Subcutaneous abdominal adipose tissue (tissue), 5 donors: ENCODE data around the gene FLACC1.

ENCODE experiments used
- H3K27ac ChIP-seq: one replicate; pipeline ENCODE4 v1.7.0; 2013; ENCODE audit warnings: low read depth, mild to moderate bottlenecking, inconsistent platforms, low read length, moderate library complexity
- H3K27me3 ChIP-seq, 5 donors: one replicate each; pipeline ENCODE4 v1.7.0; 2013; ENCODE audit warnings: low read length in 5 of 5, inconsistent platforms in 1 of 5; ENCODE audit not compliant: control insufficient read depth in 5 of 5, insufficient read depth in 4 of 5
- H3K36me3 ChIP-seq, 5 donors: one replicate each; pipeline ENCODE4 v1.7.0; 2013; ENCODE audit warnings: low read length in 5 of 5; ENCODE audit not compliant: control insufficient read depth in 5 of 5, insufficient read depth in 5 of 5
- H3K4me1 ChIP-seq, 5 donors: one replicate each; pipeline ENCODE4 v1.7.0; 2013; ENCODE audit warnings: low read length in 5 of 5, mild to moderate bottlenecking in 3 of 5, moderate library complexity in 1 of 5; ENCODE audit not compliant: control insufficient read depth in 5 of 5, insufficient read depth in 5 of 5
- H3K4me3 ChIP-seq, 5 donors: one replicate each; pipeline ENCODE4 v1.7.0; 2013; ENCODE audit warnings: low read length in 5 of 5, low read depth in 1 of 5
- H3K9ac ChIP-seq, 5 donors: one replicate each; pipeline ENCODE4 v1.7.0; 2013; ENCODE audit warnings: low read length in 5 of 5, mild to moderate bottlenecking in 4 of 5, moderate library complexity in 3 of 5
- H3K9me3 ChIP-seq, 5 donors: one replicate each; pipeline ENCODE4 v1.7.0; 2013; ENCODE audit warnings: low read length in 5 of 5; ENCODE audit not compliant: control insufficient read depth in 5 of 5
- donor health status: healthy.
- donor health status: healthy.
- donor health status: healthy.
- donor health status: healthy.
- donor health status: healthy.

The FLACC1 gene

GRCh38 chr2:201357221-201357620 is at the start of gene FLACC1:
Gene FLACC1 (minus strand): TSS chr2:201357345. CDS start chr2:201351404, 5,941 bp downstream.
- Histone ChIP-seq H3K4me3 (peak within 1 kb of the TSS in 2 of 5 donors; percentile 9 to 39), H3K36me3 (peaks cover 5 to 15% (median 13%) of the 10 kb centered on the region in 5 donors), H3K27ac (peak within 1 kb of the TSS; percentile 84)

DNA sequence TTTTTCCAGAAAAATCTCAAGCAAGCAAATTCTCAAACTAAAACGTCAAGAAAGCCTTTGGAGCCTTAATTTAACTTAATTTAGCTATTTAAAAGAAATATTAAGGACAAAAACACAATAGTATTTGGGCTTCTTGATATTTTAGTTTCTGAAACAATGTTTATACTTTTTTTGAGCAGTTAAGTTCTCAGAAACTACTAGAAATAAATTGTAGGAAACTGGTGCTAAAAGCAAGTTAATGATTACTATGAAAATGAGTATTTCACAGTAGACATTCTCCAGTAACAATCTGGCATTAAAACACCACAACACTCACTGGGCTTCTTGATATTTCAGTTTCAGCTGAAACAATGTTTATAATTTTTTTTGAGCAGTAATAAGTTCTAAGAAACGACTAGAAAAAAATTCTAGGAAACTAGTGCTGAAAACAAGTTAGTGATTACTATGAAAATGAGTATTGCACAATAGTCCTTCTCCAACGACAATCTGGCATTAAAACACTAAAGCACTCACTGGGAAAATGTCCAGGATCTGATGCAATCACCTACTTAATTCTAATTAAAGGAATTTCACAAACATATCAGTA is 49.0 kb upstream of the FLACC1 start:
- Histone ChIP-seq H3K36me3 (no peaks in the 10 kb centered on the region), H3K4me3 (no peak overlapping the region), H3K27me3 (no peaks in the 10 kb centered on the region), H3K9me3 (no peaks in the 10 kb centered on the region), H3K9ac (no peak overlapping the region), H3K27ac (peak overlapping the region; percentile 82), H3K4me1 (peaks cover 0 to 31% (median 16%) of the 10 kb centered on the region in 5 donors)

More at GRCh38 chr2:201357221-201357620, at the start of gene FLACC1:
- peak within 1 kb of the TSS in 3 of 5 donors; percentile 32 to 75 (median 63) for H3K9ac ChIP-seq
- H3K27me3 ChIP-seq: no peaks in the 10 kb centered on the region
- H3K9me3 ChIP-seq: no peaks in the 10 kb centered on the region
- H3K4me1 ChIP-seq: peaks cover 2 to 31% (median 18%) of the 10 kb centered on the region in 5 donors

GRCh38 chr2:201404699-201405280 is 47.6 kb upstream of the FLACC1 start:
- Histone ChIP-seq H3K27ac (peak overlapping the region; percentile 82), H3K4me3 (no peak overlapping the region)

GRCh38 chr2:201403880-201404279 is 46.7 kb upstream of the FLACC1 start:
- Histone ChIP-seq H3K4me1 (peaks cover 0 to 31% (median 11%) of the 10 kb centered on the region in 5 donors), H3K36me3 (peaks cover 0 to 6% (median 3%) of the 10 kb centered on the region in 5 donors), H3K9ac (no peak overlapping the region), H3K4me3 (no peak overlapping the region), H3K27me3 (no peaks in the 10 kb centered on the region), H3K9me3 (no peaks in the 10 kb centered on the region), H3K27ac (peak overlapping the region; percentile 12)

More at GRCh38 chr2:201404699-201405280, 47.6 kb upstream of the FLACC1 start:
- no peaks in the 10 kb centered on the region for H3K9me3 ChIP-seq
- no peaks in the 10 kb centered on the region for H3K27me3 ChIP-seq
- peaks cover 0 to 31% (median 11%) of the 10 kb centered on the region in 5 donors for H3K4me1 ChIP-seq
- H3K36me3 ChIP-seq: peaks cover 0 to 2% (median 0%) of the 10 kb centered on the region in 5 donors
- peak overlapping the region in 1 of 5 donors; percentile 30 for H3K9ac ChIP-seq

- Histone ChIP-seq H3K4me1 (peaks cover 0 to 31% (median 11%) of the 10 kb centered on the region in 5 donors), H3K36me3 (peaks cover 3 to 12% (median 9%) of the 10 kb centered on the region in 5 donors), H3K9me3 (no peaks in the 10 kb centered on the region), H3K9ac (no peak overlapping the region), H3K4me3 (no peak overlapping the region), H3K27ac (no peak overlapping the region), H3K27me3 (no peaks in the 10 kb centered on the region)
Observed at GRCh38 chr2:201402651-201403562, 45.8 kb upstream of the FLACC1 start.

- H3K4me1 ChIP-seq: peaks cover 0 to 25% (median 6%) of the 10 kb centered on the region in 5 donors
- no peaks in the 10 kb centered on the region for H3K9me3 ChIP-seq
- no peak overlapping the region for H3K27ac ChIP-seq
- H3K27me3 ChIP-seq: no peaks in the 10 kb centered on the region
- H3K9ac ChIP-seq: no peak overlapping the region
- H3K4me3 ChIP-seq: no peak overlapping the region
- peaks cover 13 to 23% (median 20%) of the 10 kb centered on the region in 5 donors for H3K36me3 ChIP-seq
Observed at GRCh38 chr2:201401815-201402214, 44.7 kb upstream of the FLACC1 start.

DNA sequence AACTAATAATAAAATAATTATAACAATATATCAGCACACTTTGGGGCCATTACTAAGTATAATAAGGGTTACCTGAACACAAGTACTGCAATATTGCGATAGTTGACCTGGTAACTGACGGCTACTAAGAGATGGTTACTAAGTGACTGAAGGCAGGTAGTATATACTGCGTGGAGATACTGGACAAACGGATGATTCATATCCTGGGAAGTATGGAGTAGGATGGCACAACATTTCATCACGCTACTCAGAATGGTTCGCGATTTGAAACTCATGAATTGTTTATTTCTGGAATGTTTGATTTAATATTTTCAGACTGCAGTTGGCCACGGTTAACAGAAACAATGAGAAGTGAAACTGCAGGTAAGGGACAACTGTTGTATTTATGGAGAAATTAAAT is 39.5 kb upstream of the FLACC1 start:
- H3K4me3 ChIP-seq: no peak overlapping the region
- peaks cover 46 to 66% (median 63%) of the 10 kb centered on the region in 5 donors for H3K36me3 ChIP-seq

GRCh38 chr2:201383136-201383535 is 26.0 kb upstream of the FLACC1 start:
- Histone ChIP-seq H3K4me1 (peaks cover 0 to 7% (median 6%) of the 10 kb centered on the region in 5 donors), H3K27ac (no peak overlapping the region), H3K27me3 (no peaks in the 10 kb centered on the region), H3K4me3 (no peak overlapping the region), H3K9me3 (no peaks in the 10 kb centered on the region), H3K36me3 (peaks cover 44 to 73% (median 48%) of the 10 kb centered on the region in 5 donors), H3K9ac (no peak overlapping the region)

More for the DNA sequence above, 39.5 kb upstream of the FLACC1 start:
- Histone ChIP-seq H3K27ac (no peak overlapping the region), H3K9me3 (no peaks in the 10 kb centered on the region), H3K27me3 (no peaks in the 10 kb centered on the region), H3K9ac (no peak overlapping the region), H3K4me1 (peaks cover 0 to 3% (median 0%) of the 10 kb centered on the region in 5 donors)

GRCh38 chr2:201378496-201379397 is 21.6 kb upstream of the FLACC1 start:
- H3K4me1 ChIP-seq: peaks cover 0 to 7% (median 6%) of the 10 kb centered on the region in 5 donors
- H3K27me3 ChIP-seq: no peaks in the 10 kb centered on the region
- peaks cover 19 to 40% (median 27%) of the 10 kb centered on the region in 5 donors for H3K36me3 ChIP-seq
- no peaks in the 10 kb centered on the region for H3K9me3 ChIP-seq
- no peak overlapping the region for H3K4me3 ChIP-seq
- H3K27ac ChIP-seq: no peak overlapping the region
- no peak overlapping the region for H3K9ac ChIP-seq
